MCF 10A (cell line): ENCODE results near the gene MATR3. TPM values are rescaled to one million over a fixed set of nuclear protein-coding genes. Genes with fewer than 3 reads are reported as not detected.
A peak's percentile ranks its signal among the peaks of the same experiment; 100 is the strongest.
"Not testable (repeated sequence)": the region's sequence is repeated elsewhere in the genome, so short reads cannot be mapped to it uniquely, and the experiment has no call there.

Experiments
- BruUV-seq: library from RNA; stranded (reverse); fragments of 400-500 nt; replicated peaks from 2 replicates; lab custom pipeline; 2021; lab: Mats Ljungman, UMichigan
- CTCF ChIA-PET: fragments of 300-600 bp; sonication (Branson Sonifier 250); formaldehyde crosslinking; extraction: SDS; loops from one replicate; lab custom pipeline; 2021; ENCODE audit warnings: antibody characterized with exemption, inconsistent platforms; lab: Yijun Ruan, JAX
- POLR2A ChIA-PET: fragments of 300-600, 350-650 bp; sonication (Branson Sonifier 250); formaldehyde crosslinking; extraction: SDS; loops from one replicate; lab custom pipeline; 2020; ENCODE audit warnings: antibody characterized with exemption, inconsistent platforms; lab: Yijun Ruan, JAX
- DNase-seq: peaks from one replicate; pipeline ENCODE4 v3.0.0-alpha.2; 2018; ENCODE audit not compliant: unreplicated experiment
- H3K27ac Mint-ChIP-seq: one replicate; pipeline ENCODE4 v1.8.0; 2022; ENCODE audit warnings: mild to moderate bottlenecking, low read depth, mixed read lengths; ENCODE audit not compliant: unreplicated experiment
- H3K27me3 Mint-ChIP-seq: one replicate; pipeline ENCODE4 v1.8.0; 2022; ENCODE audit warnings: mixed read lengths; ENCODE audit not compliant: insufficient read depth, unreplicated experiment
- H3K36me3 Mint-ChIP-seq: one replicate; pipeline ENCODE4 v1.8.0; 2022; ENCODE audit warnings: mild to moderate bottlenecking, moderate library complexity, mixed read lengths; ENCODE audit not compliant: insufficient read depth, unreplicated experiment
- H3K4me1 Mint-ChIP-seq: one replicate; pipeline ENCODE4 v1.8.0; 2022; ENCODE audit warnings: mixed read lengths; ENCODE audit not compliant: insufficient read depth, unreplicated experiment
- H3K4me3 Mint-ChIP-seq: one replicate; pipeline ENCODE4 v1.8.0; 2022; ENCODE audit warnings: mild to moderate bottlenecking, moderate library complexity, mixed read lengths; ENCODE audit not compliant: unreplicated experiment
- H3K9me3 Mint-ChIP-seq: one replicate; pipeline ENCODE4 v1.8.0; 2022; ENCODE audit warnings: mixed read lengths; ENCODE audit not compliant: unreplicated experiment
- intact Hi-C: fragments of 100-400 bp; cut with micrococcal nuclease; formaldehyde crosslinking; loops from 2 replicates; pipeline ENCODE4 v1.14.1; 2022
- total RNA-seq: library from RNA; stranded (reverse); gene quantifications from 2 replicates; pipeline ENCODE4 v1.2.3, GENCODE V29; 2022
- TF ChIP-seq, protein P1 (sequence below): fragments of 200-600 bp; IDR thresholded peaks from one replicate; pipeline ENCODE4 v1.8.0; 2022; ENCODE audit warnings: antibody characterized with exemption, mild to moderate bottlenecking; ENCODE audit not compliant: unreplicated experiment

MATR3 gene
- total RNA-seq, 1 experiment from 2014 or later = 159 TPM

GRCh38 chr5:139306628-139307379 is 13.3 kb downstream of the MATR3 start:
- POLR2A ChIA-PET = interaction anchor here (0.5 to 11.1 kb wide), 9 partner anchors 12 to 762 kb away, joined by 3 to 249 read pairs (median 7); partner anchors contain the start of genes MATR3 and PAIP2
- TF ChIP-seq, protein P1, sequence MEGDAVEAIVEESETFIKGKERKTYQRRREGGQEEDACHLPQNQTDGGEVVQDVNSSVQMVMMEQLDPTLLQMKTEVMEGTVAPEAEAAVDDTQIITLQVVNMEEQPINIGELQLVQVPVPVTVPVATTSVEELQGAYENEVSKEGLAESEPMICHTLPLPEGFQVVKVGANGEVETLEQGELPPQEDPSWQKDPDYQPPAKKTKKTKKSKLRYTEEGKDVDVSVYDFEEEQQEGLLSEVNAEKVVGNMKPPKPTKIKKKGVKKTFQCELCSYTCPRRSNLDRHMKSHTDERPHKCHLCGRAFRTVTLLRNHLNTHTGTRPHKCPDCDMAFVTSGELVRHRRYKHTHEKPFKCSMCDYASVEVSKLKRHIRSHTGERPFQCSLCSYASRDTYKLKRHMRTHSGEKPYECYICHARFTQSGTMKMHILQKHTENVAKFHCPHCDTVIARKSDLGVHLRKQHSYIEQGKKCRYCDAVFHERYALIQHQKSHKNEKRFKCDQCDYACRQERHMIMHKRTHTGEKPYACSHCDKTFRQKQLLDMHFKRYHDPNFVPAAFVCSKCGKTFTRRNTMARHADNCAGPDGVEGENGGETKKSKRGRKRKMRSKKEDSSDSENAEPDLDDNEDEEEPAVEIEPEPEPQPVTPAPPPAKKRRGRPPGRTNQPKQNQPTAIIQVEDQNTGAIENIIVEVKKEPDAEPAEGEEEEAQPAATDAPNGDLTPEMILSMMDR = no peak
- Mint-ChIP-seq H3K36me3 (peaks cover 32% of the 10 kb centered on the region), H3K27ac (no peak overlapping the region), H3K27me3 (no peaks in the 10 kb centered on the region), H3K4me1 (peaks cover 55% of the 10 kb centered on the region), H3K9me3 (no peaks in the 10 kb centered on the region), H3K4me3 (no peak overlapping the region)
- DNase-seq = no peak
- BruUV-seq = no TSS peak
- intact Hi-C loops = no loop called here
- CTCF ChIA-PET = interaction anchor here (1.0 to 1.5 kb wide), 2 partner anchors 34 to 207 kb away, joined by 3 to 4 read pairs; no protein-coding TSS in a partner anchor

DNA sequence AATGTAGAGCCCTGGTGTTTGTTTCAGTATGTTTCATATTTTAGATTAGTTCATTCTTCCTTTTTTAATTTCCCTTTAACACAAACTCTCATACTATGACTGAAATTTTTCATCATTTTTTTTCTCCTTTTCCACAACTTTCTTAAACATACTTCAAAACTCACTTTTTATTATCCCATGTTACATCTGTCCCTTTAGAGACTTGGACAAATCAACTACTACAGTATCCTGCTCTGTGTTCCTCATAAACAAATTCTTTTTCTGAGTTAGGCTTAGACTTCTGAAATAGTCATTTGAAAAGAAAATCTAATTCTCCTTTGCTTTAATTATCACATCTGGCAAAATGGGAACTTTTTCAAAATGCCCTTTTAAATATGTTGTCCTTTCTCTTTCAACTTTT is 15.3 kb downstream of the MATR3 start:
- ChIA-PET CTCF (no interaction called here), POLR2A (interaction anchor here (0.5 to 11.1 kb wide), 6 partner anchors 9 to 36 kb away, joined by 3 to 249 read pairs (median 6); partner anchors contain the start of genes MATR3 and PAIP2)
- BruUV-seq = no TSS peak
- Mint-ChIP-seq H3K27ac (no peak overlapping the region), H3K9me3 (no peaks in the 10 kb centered on the region), H3K4me1 (peaks cover 51% of the 10 kb centered on the region), H3K4me3 (no peak overlapping the region), H3K36me3 (peaks cover 27% of the 10 kb centered on the region), H3K27me3 (no peaks in the 10 kb centered on the region)
- intact Hi-C loops = no loop called here
- TF ChIP-seq, protein P1 = no peak
- DNase-seq = no peak

GRCh38 chr5:139310715-139311186 is 17.2 kb downstream of the MATR3 start:
- not testable (repeated sequence) for H3K27me3 Mint-ChIP-seq, H3K9me3 Mint-ChIP-seq, BruUV-seq
- DNase-seq = peak; percentile 74
- ChIA-PET POLR2A (interaction anchor here (0.5 to 11.1 kb wide), 12 partner anchors 9 to 808 kb away, joined by 3 to 249 read pairs (median 5); partner anchors contain the start of genes MATR3 and PAIP2), CTCF (interaction anchor here (0.6 to 1.6 kb wide), 2 partner anchors 11 to 508 kb away, joined by 3 read pairs; no protein-coding TSS in a partner anchor)
- Mint-ChIP-seq H3K4me3 (peak overlapping the region; percentile 30), H3K36me3 (peaks cover 47% of the 10 kb centered on the region), H3K4me1 (peaks cover 52% of the 10 kb centered on the region), H3K27ac (peak overlapping the region; percentile 74)
- intact Hi-C loops = loop anchor here (1.0 kb wide), 1 partner anchor 17 kb away; the partner anchor contains the start of gene MATR3

DNA sequence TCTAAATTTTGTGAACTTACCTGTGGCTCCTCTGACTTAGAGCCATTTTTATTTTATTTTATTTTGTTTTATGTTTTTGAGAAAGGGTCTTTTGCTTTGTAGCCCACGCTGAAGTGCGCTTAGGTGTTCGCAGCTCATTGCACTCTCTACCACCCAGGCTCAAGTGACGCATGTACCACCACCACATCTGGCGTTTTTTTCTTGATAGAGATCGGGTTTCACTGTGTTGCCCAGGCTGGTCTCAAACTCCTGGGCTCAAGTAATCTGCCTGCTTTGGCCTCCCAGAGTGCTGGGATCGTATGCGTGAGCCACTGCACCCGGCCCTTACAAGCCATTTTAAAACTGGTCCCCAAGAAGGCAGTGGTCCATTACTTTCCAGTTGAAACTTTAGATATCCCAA is 18.5 kb downstream of the MATR3 start:
- intact Hi-C loops = no loop called here
- peaks cover 42% of the 10 kb centered on the region for H3K4me1 Mint-ChIP-seq
- POLR2A ChIA-PET = interaction anchor here (0.5 to 11.1 kb wide), 12 partner anchors 9 to 32 kb away, joined by 3 to 249 read pairs (median 5); partner anchors contain the start of genes MATR3 and PAIP2
- H3K27me3 Mint-ChIP-seq = no peaks in the 10 kb centered on the region
- DNase-seq = no peak
- H3K36me3 Mint-ChIP-seq = peaks cover 55% of the 10 kb centered on the region
- BruUV-seq = no TSS peak
- H3K27ac Mint-ChIP-seq = peak overlapping the region; percentile 12
- CTCF ChIA-PET = interaction anchor here (0.9 to 1.3 kb wide), 5 partner anchors 18 to 90 kb away, joined by 3 to 6 read pairs (median 4); no protein-coding TSS in a partner anchor
- H3K4me3 Mint-ChIP-seq = no peak overlapping the region
- TF ChIP-seq, protein P1 = no peak
- no peaks in the 10 kb centered on the region for H3K9me3 Mint-ChIP-seq
